Skin of body (tissue), 2 donors: ENCODE data around the gene UQCRHL. TPM values are rescaled to one million over a fixed set of nuclear protein-coding genes. Genes with fewer than 3 reads are reported as not detected.

ENCODE experiments used
- DNase-seq: peaks from one replicate; lab custom pipeline; 2025; lab: John Stamatoyannopoulos, UW
- total RNA-seq: library from RNA; depleted of rRNA; stranded (reverse); fragments of >200 nt; gene quantifications from one replicate; pipeline ENCODE4 v1.2.3, GENCODE V29; 2014

UQCRHL gene
- total RNA-seq, 1 donor from 2014 or later = 4.2 TPM

DNA sequence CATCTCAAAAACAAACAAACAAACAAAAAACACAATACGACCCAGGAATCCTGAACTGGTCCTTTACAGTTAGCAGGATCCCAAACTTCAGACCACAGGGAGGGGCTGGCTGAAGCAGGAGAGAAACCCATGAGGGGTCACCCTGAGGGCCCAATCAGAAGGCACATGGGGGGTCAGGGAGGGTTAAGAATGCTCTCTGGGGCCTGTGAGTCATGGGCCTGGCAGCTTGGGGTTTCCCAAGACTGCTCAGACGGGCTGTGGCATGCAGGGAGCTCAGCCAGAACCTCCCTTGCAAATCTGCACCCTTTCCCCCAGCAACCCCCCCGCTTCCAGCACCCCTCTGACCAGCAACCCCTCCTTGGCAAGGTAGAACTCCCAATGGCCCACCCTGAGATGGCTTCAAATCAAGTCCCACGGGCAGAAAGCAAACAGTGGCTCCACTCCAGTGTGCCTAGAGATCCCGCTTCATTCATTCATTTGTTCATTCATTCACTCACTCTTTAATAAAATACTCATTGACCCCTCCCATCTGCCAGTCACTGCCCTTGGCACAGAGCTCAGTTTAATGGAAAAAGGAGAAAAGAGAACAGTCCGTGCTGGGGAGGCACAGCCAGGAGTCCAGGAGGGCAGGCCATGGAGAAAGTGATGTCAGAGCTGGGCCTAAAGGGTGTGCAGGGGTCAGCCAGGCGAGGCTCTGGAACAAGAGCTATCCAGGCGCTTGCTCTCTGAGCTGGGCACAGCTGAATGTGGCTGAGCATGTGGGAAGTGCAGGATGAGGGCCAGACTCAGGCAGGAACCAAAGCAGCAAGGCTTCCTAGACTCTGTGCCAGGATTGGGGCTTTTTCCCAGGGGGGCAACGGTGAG lies 8.2 kb downstream of the UQCRHL start:
- no peak for DNase-seq

DNA sequence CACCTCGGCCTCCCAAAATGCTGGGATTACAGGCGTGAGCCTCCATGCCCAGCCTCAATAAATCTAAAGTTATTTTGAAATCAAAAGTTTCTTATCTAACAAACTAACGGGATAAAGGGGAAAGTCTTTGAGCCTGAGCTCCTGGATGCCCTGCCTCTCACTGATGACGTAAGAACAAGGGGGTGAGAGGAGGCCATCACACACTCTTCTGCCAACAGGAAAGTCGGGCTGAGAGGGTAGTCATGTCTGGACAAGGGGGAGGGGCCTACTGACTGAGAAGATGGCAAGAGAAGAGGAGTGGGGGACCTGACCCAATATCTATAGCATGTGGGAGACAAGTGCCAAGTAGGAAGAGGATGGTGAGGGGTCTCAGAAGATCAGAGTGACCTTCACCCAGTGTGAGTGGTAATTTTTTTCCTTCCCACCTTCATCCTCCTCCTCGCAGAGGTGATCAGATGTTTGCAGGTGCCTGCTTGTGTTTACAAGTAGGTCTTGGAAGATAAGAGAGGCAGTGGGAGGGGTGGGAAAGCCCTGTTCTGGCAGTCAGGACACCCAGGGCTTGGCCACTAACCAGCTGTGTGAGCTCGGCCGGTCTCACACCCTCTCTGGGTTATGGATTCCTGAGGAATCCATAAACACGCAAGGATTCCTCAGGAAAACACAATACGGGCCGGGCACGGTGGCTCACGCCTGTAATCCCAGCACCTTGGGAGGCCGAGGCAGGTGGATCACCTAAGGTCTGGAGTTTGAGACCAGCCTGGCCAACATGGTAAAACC lies 9.6 kb downstream of the UQCRHL start:
- DNase-seq = no peak

DNA sequence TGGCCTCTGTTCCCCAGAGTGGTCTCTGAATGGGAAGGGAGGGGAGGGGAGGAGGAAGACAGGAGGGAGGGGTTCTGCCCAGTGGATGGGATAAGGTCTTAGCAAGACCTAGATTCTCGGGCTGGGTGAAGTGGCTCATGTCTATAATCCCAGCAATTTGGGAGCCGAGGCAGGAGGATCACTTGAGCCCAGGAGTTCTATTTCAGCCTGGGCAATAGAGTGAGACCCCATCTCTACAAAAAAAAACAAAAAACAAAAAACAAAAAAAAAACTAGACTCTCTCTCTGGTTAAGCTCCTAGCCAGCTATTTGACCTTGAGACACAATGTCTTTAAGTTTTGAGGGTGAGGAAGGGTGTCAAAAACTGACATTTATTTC lies 11.4 kb downstream of the UQCRHL start:
- DNase-seq = no peak

DNA sequence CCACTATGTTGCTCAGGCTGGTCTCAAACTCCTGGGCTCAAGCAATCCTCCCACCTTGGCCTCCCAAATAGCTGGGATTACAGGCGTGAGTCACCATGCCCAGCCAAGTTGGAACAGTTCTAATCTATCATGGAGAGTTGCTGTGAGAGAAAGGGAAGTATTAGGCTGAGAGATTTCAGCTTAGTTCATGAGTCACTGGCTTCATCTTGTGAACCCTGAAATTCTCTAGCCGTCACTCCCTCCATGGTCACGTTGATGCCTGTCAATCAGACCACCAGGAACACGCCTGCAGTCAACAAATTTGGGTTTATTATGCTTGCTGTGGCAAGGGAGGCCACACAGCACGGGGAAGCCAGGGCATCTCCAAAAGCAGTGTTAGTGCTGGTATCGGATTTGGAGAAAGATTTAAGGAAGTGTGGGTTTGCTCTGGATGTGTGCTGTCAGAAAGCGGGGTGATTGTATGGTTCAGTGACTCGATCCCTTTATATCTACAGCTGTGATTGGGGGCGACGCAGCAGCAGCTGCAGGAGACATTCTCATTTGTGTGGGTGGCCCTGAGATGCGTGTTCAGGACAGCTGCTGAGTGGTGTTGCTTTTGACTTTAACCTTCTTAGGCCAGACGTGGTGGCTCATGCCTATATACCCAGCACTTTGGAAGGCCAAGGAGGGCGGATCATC lies 18.7 kb downstream of the UQCRHL start:
- no peak for DNase-seq

DNA sequence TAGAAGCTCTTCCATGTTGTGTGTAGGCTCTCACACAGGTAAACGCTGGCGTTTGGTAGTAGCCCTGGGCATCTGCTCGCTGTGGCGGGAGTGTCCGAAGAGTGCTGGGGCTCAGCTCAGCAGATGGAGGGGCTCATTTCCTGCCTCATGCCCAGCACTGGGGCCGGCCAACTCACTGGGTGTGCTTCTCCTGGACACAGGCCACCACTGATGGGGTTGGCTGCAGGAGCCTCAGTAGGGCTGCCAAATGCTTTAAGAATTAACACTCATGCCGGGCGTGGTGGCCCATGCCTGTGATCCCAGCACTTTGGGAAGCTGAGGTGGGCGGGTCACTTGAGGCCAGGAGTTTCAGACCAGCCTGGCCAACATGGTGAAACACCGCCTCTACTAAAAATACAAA lies 20.9 kb downstream of the UQCRHL start:
- no peak for DNase-seq

DNA sequence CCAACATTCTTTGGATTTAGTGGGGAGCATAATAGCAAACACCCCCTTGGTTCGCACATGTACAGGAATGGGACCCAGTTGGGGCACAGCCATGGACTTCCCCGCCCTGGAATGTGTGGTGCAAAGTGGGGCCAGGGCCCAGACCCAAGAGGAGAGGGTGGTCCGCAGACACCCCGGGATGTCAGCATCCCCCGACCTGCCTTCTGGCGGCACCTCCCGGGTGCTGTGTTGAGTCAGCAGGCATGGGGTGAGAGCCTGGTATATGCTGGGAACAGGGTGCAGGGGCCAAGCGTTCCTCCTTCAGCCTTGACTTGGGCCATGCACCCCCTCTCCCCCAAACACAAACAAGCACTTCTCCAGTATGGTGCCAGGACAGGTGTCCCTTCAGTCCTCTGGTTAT lies 21.8 kb downstream of the UQCRHL start:
- no peak for DNase-seq

DNA sequence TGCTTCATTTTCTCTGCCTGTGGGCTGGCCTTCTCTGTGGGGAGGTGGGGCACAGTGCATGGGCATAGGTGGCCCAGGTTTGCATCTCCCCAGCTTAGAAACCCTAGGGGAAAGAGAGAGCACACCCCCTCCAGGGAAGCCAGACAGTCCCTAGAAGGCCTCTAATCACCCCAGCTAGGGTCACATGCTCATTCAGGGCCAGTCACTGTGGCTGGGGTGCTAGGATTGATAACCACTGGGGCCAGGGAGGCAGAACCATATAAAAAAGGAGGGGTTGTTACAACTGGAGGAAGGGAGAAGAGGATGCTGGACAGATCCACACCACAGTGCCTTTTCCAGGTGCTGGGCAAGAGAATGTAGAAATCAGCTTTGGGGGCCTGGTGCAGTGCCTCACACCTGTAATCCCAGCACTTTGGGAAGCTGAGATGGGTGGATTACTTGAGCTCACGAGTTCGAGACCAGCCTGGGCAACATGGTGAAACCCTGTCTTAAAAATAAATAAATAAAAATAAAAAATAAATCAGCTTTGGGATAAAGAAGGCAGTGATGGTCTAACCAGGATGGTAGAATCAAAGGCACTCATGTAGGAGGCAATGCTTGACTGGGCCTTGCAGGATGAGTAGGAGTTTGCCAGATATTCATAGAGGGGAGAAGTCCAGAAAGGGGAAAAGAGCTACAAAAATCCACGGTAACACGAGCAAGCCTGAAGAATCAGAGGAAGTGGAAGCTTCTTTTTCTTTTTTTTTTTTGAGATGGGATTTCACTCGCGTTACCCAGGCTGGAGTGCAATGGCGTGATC lies 29.3 kb downstream of the UQCRHL start:
- no peak for DNase-seq

DNA sequence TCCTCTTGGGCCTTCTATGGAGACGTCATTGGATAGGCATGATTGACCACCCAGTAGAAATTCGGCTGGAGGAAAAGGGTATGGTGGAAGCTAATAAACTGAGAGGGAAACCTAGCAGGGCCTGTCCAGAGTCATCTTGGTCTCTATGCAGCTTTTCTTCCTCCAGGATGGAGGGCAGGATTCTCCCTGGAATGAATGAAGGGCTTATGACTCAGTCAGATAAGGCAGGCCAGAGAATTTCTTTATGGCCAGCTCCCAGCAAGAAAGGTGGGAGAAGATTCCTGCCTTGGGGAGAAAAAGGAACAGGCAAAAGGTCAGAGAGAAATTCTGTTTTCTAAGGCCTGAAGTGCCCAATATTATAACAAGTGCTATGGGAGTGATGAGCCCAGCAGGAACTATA lies 31.7 kb downstream of the UQCRHL start:
- no peak for DNase-seq

DNA sequence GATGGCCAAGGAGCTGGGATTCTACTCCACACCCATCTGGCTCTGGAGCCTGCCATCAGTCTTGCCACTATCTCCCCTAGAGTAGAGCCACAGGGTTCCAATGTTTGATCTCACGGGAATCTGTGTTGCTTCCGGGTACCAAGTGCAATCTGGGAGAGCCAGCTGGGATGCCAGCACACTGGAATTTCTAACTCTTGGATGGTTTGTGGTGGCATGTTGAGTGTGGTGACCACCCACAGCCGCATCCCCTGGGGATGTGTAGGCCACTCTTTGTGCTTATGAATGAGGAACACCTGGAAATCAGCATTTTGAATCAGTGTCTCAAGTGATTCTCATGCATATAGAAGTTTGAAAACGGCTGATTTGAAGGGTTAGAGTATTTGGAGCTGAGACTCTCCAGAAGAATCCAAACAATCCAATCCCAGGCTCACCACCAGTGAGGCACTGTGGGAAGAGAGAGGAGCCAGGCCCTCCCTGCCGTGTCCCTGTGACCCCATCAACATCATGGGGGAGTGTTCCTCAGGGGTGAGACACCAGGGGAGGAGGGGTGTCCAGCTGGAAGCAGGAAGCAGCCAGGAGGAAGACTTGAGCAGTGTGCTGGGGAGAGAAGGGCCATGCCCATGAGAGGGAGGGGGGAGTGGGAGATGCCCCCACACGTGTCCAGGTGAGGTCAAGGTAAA lies 35.5 kb downstream of the UQCRHL start:
- DNase-seq = no peak

DNA sequence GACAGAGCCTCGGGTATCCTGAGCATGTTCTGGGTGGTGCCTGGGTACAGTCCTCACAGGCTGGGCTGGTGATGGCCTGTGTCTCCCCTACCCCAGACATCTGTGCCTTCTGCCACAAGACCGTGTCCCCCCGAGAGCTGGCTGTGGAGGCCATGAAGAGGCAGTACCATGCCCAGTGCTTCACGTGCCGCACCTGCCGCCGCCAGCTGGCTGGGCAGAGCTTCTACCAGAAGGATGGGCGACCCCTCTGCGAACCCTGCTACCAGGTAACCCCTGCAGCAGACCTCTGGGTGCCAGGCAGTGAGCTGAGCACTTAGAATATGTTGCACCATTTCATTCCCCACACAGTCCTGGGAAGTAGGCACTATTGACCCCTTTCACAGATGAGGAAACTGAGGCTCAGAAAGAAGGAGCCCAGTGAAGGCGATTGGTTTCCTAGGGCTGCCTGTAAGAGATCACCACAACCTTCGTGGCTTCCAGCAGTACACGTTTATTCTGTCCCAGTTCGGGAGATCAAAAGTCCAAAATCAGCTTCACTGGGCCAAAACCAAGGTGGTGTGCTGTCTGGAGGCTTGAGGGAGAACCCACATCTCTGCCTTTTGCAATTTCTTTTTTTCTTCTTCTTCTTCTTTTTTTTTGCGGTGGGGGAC lies 37.0 kb downstream of the UQCRHL start:
- no peak for DNase-seq

DNA sequence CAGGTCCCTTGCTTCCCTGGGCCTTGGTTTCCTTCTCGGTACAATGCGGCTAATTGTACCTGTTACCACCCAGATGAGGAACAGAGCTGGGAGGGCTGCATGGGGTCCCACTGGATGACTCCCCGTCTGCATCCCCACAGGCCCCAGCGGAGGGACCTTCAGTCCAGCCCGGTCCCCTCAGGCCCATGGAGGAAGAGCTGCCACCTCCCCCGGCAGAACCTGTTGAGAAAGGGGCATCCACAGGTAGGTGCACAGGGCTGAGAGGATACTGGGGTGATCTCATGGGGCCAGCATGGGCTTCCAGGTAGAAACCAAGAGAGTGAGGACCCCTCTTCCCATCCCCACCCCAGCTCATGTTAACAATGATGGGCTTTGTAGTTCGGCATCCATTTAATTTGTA lies 39.1 kb downstream of the UQCRHL start:
- DNase-seq = no peak

DNA sequence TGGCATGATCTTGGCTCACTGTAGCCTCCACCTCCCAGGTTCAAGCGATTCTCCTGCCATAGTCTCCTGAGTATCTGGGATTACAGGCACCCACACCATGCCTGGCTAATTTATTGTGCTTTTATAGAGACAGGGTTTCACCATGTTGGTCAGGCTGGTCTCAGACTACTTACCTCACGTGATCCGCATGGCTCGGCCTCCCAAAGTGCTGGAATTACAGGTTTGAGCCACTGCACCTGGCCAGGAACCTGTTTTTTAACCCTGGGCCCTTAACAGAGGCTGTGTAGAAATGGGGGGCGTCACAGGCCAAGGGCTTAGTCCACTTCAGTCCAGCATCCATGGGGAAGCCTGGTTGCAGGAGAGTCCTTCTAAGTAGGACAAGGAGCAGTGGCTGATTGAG lies 39.5 kb downstream of the UQCRHL start:
- no peak for DNase-seq

DNA sequence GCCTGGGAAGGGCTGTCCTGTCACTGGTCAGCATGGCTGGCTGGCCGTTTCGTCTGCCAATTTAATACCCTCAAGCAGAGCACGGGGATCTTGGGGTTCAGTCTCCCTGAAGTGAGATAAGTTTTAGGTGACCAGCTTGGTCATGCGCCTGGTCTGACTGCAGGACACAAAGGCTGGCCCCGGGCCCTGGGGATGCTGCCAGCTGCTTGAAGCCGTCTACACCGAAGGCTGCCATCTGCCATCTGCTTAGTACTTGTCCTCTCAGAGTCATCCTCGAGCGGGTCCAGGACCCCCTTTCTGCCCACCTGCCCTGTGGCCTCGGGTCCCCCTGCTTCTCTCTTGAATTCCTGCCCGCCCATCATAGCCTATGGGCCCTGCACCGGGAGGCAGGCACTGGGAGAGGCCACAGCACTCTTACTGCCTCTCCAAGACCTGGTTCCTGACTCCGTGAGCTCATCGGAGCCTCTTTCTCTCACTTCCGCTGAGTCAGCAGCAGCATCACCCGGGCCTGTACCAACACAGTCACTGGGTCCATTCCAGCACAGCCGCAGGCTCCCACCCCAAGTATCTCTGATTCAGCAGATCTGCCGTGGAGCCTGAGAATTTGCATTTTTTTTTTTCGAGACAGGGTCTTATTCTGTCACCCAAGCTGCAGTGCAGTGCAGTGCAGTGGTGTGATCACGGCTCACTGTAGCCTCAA lies 41.8 kb downstream of the UQCRHL start:
- no peak for DNase-seq

DNA sequence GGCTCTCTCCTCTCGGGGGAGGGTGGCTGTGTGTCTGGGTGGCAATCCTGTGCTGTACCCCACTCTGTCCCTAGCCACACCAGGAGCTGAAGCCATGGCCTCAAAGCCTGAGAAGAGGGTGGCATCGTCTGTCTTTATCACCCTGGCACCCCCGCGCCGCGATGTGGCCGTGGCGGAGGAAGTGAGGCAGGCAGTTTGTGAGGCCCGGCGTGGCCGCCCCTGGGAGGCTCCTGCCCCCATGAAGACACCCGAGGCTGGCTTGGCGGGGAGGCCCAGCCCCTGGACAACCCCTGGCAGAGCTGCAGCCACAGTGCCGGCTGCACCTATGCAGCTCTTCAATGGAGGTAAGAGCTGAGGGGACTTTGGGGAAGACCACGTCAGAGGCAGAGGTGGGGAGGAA lies 42.6 kb downstream of the UQCRHL start:
- DNase-seq = no peak

DNA sequence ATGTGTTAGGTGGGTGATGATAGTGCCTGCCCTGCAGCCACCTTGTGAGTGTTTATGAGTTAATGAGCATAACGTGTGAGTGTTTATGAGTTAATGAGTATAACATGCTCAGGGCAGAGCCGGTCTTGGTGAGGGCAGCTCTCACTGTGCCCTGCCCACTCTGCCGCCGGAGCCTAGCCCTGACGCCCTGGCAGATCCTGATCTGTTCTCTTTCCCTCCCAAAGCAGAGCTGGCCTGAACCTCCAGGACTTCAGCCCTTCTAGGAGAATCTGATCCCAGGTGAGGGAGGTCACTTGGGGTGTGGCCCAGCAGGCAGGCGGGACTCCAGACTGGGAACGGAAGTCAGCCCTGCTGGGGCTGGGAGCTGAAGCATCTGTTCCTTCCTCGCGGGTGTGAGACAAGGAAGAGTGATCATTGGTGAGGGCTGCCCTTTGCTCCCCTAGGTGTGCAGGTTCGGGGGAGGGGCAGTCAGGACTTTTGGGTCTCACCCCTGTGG lies 43.1 kb downstream of the UQCRHL start:
- no peak for DNase-seq

DNA sequence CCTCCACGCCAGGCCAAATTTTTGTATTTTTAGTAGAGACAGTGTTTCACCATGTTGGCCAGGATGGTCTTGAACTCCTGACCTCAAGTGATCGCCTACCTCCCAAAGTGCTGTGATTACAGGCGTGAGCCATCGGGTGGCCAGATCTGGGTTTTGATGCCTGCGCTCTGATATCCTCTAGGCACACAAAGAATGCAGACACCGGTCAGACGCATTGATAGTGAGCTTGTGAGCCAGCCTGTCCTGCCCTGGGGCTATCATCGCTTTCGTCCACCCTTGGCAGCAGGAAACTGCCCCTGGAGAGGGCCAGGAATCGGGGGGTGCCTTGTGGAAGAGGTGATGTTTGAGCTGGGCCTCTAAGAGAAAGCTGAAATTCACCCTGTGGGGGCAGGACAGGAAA lies 44.9 kb downstream of the UQCRHL start:
- DNase-seq = no peak

DNA sequence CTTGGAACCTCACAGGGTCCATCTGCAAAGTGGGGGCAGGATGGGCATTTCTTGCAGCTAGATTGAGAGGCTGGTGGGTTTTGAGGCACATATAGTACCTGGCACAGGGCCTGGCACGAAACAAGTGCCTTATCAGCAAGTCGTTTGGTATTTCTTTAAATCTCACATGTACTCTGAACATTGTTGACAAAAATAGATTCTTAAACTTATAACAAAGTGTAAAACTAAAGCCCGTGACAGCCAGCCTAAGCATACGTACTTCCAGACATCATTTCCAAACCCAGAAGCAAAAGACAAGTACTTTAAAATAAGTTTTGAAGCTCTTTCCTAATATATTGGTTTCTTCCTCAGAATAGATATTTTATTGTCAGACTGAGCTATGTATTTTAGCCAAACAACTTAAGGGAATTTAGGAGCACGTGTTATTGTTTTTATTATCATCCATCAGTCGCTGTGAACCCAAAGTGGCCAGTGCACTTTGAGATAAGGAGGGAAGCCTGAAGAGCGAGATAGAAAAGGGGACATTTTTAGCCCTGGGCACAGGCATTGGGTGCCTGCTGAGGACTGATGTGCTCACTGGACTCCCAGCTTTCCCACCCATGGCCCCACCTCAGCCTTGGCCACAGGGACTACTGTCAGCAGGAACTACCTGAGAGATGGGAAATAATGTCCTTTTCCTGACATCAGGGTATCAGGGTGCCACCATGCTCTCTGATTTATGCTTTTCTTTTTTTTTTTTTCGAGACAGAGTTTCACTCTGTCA lies 45.9 kb downstream of the UQCRHL start:
- DNase-seq = no peak

DNA sequence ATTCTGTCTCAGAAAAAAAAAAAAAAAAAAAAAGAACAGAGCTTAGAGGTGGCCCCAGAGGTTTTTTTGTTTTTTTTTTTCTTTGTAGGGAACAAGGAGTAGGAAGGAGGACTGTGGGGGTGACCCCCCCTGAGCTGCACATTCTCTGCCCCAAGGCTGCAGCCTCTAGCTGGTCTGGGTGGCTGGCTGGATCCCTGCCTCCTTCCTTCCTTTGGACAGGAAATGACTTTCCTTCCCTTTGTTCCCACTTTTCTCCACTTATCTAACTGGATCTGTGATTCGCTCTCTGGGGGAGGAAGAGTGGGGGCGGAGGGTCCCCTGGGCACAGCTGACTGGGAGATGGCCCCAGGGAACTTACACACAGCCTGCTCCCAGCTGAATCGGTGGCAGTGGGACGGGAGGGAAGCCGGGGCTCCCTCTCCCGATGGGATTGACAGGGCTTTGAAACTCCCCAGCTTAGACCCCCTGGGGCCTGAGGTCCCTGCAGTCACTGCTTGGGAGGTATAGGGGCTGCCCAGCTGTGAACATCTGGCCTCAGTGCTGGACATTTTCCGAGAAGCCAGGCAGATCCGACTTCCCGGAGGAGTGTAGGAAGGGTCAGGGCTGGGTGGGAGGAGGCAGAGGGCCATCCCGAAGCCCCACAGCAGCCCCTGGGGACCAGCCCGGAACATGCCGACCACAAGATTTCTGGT lies 46.8 kb downstream of the UQCRHL start:
- peak; percentile 23 for DNase-seq
